HCT116 (cell line): Measurements from ENCODE around the gene COL5A1. TPM values are rescaled to one million over a fixed set of nuclear protein-coding genes. Genes with fewer than 3 reads are reported as not detected.

Experiments
- ATAC-seq: fragments of 200-7000 bp; cut with Tn5 transposase; 2 replicates; pipeline ENCODE4 v1.9.1; 2020; ENCODE audit warnings: mild to moderate bottlenecking, moderate library complexity
- BruUV-seq: library from RNA; stranded (reverse); fragments of 400-500 nt; replicated peaks from 2 replicates; lab custom pipeline; 2021; lab: Mats Ljungman, UMichigan
- CTCF ChIA-PET: fragments of 300-600 bp; sonication (Branson Sonifier 250); formaldehyde crosslinking; loops from one replicate; lab custom pipeline; 2021; ENCODE audit warnings: antibody characterized with exemption; lab: Charles Lee
- POLR2A ChIA-PET: fragments of 300-600, 350-600 bp; sonication (Branson Sonifier 250); formaldehyde crosslinking; loops from one replicate; lab custom pipeline; 2021; ENCODE audit warnings: antibody characterized with exemption; lab: Charles Lee
- RAD21 ChIA-PET, 2 experiments: fragments of 300-600 bp; sonication (Branson Sonifier 250); formaldehyde crosslinking; loops; one replicate each; lab custom pipeline; 2023; ENCODE audit warnings: low total read pairs in 2 of 2; ENCODE audit not compliant: uncharacterized antibody in 2 of 2, unreplicated experiment in 2 of 2, low non-redundant PET in 1 of 2; lab: Charles Lee
- DNase-seq: peaks from one replicate; pipeline ENCODE4 v3.0.0-alpha.2; 2010; ENCODE audit warnings: low read depth, low spot score
- H2AFZ ChIP-seq: fragments of 200-600 bp; shearing (Covaris generic), sonication (generic); 2 replicates; pipeline ENCODE4 v1.6.1; 2017; ENCODE audit warnings: low read depth, mixed run types, mixed read lengths, antibody characterized with exemption, low read length; ENCODE audit not compliant: poor library complexity, severe bottlenecking
- H3K27ac ChIP-seq: 2 replicates; pipeline ENCODE4 v1.5.1; 2012; ENCODE audit warnings: low read depth, low read length
- H3K27me3 ChIP-seq: fragments of 200-600 bp; sonication (generic); 2 replicates; pipeline ENCODE4 v1.6.1; 2016; ENCODE audit warnings: mixed run types, low read length, mixed read lengths; ENCODE audit not compliant: insufficient read depth
- H3K36me3 ChIP-seq, 2 experiments: fragments of 200-500 bp in 1 of 2; fragments of 200-600 bp in 1 of 2; sonication (Bioruptor generic) in 1 of 2; sonication (generic) in 1 of 2; 2 replicates each; pipeline versions ENCODE4 v1.5.1 to v1.6.1; 2014 to 2016; ENCODE audit warnings: low read length in 2 of 2, inconsistent platforms in 1 of 2, mixed read lengths in 1 of 2, mixed run types in 1 of 2; ENCODE audit not compliant: insufficient read depth in 2 of 2, control insufficient read depth in 1 of 2
- H3K4me1 ChIP-seq, 2 experiments: fragments of 200-600 bp in 1 of 2; sonication (generic) in 1 of 2; 2 replicates each; pipeline versions ENCODE4 v1.5.1 to v1.6.1; 2012 to 2017; ENCODE audit warnings: low read length in 2 of 2, inconsistent platforms in 1 of 2, mild to moderate bottlenecking in 1 of 2, mixed read lengths in 1 of 2, mixed run types in 1 of 2, moderate library complexity in 1 of 2; ENCODE audit not compliant: insufficient read depth in 2 of 2, control insufficient read depth in 1 of 2
- H3K4me2 ChIP-seq: fragments of 200-600 bp; sonication (generic); 2 replicates; pipeline ENCODE4 v1.6.1; 2017; ENCODE audit warnings: mixed run types, low read length, mixed read lengths
- H3K4me3 ChIP-seq, 2 experiments: fragments of 200-600 bp in 1 of 2; sonication (generic) in 1 of 2; replicated peaks in 1 of 2; 2 replicates each; pipeline ENCODE4 v1.5.1; 2011 to 2016; ENCODE audit warnings: low read length in 2 of 2, control low read depth in 1 of 2, low read depth in 1 of 2, mild to moderate bottlenecking in 1 of 2, mixed read lengths in 1 of 2, mixed run types in 1 of 2
- H3K79me2 ChIP-seq: fragments of 200-600 bp; sonication (generic); 2 replicates; pipeline ENCODE4 v1.6.1; 2017; ENCODE audit warnings: mild to moderate bottlenecking, mixed run types, low read length, moderate library complexity, mixed read lengths; ENCODE audit not compliant: insufficient read depth
- H3K9ac ChIP-seq: fragments of 200-600 bp; sonication (generic); 2 replicates; pipeline ENCODE4 v1.6.1; 2016; ENCODE audit warnings: low read length, mixed read lengths
- H3K9me2 ChIP-seq: fragments of 200-600 bp; sonication (generic), shearing (Covaris generic); 2 replicates; pipeline ENCODE4 v1.6.1; 2017; ENCODE audit warnings: mixed run types, mild to moderate bottlenecking, moderate library complexity; ENCODE audit not compliant: insufficient read depth
- H3K9me3 ChIP-seq, 2 experiments: fragments of 200-500 bp in 1 of 2; fragments of 200-600 bp in 1 of 2; sonication (Bioruptor generic) in 1 of 2; sonication (generic) in 1 of 2; 2 replicates each; pipeline ENCODE4 v1.6.1; 2014 to 2017; ENCODE audit warnings: low read length in 2 of 2, mixed read lengths in 2 of 2, inconsistent platforms in 1 of 2, low read depth in 1 of 2, mild to moderate bottlenecking in 1 of 2, mixed run types in 1 of 2, moderate library complexity in 1 of 2; ENCODE audit not compliant: control insufficient read depth in 1 of 2, insufficient read depth in 1 of 2
- H4K20me1 ChIP-seq: fragments of 200-600 bp; sonication (generic), shearing (Covaris generic); 2 replicates; pipeline ENCODE4 v1.6.1; 2017; ENCODE audit warnings: mixed run types, mild to moderate bottlenecking, moderate library complexity; ENCODE audit not compliant: insufficient read depth
- CEBPB ChIP-seq: IDR thresholded peaks from 2 replicates; pipeline ENCODE4 v1.6.1; 2012; ENCODE audit warnings: low read depth
- EZH2 ChIP-seq: fragments of 200-600 bp; sonication (generic); IDR thresholded peaks from 2 replicates; pipeline ENCODE4 v1.6.1; 2017; ENCODE audit warnings: antibody characterized with exemption, mixed run types
- EZH2phosphoT487 ChIP-seq: fragments of 200-600 bp; IDR thresholded peaks from 2 replicates; pipeline ENCODE4 v1.6.1; 2018; ENCODE audit warnings: antibody characterized with exemption, borderline replicate concordance
- FOSL1 ChIP-seq: IDR thresholded peaks from 2 replicates; pipeline ENCODE4 v1.6.1; 2012; ENCODE audit warnings: low read depth
- POLR2A ChIP-seq: IDR thresholded peaks from 2 replicates; pipeline ENCODE4 v1.7.0; 2011; ENCODE audit warnings: borderline replicate concordance; ENCODE audit not compliant: insufficient read depth, insufficient read length; ENCODE audit errors: extremely low read depth
- POLR2AphosphoS5 ChIP-seq: IDR thresholded peaks from 2 replicates; pipeline ENCODE4 v1.6.1; 2011; ENCODE audit warnings: mild to moderate bottlenecking, low read depth, low read length, moderate library complexity
- SIN3A ChIP-seq: IDR thresholded peaks from 2 replicates; pipeline ENCODE4 v1.6.1; 2012; ENCODE audit warnings: low read depth
- SP1 ChIP-seq: IDR thresholded peaks from 2 replicates; pipeline ENCODE4 v1.6.1; 2012; ENCODE audit warnings: low read depth
- ZFX ChIP-seq: fragments of 450-650 bp; IDR thresholded peaks from 2 replicates; pipeline ENCODE4 v1.6.1; 2017
- intact Hi-C: fragments of 100-400 bp; cut with micrococcal nuclease; formaldehyde crosslinking; loops from 2 replicates; pipeline ENCODE4 v1.10.0; 2022
- total RNA-seq: library from RNA; stranded (reverse); gene quantifications from one replicate; pipeline ENCODE4 v1.2.1, GENCODE V29; 2021; ENCODE audit not compliant: unreplicated experiment
- TF ChIP-seq, protein P1 (sequence below): IDR thresholded peaks from 2 replicates; pipeline ENCODE4 v1.6.1; 2012

Gene COL5A1
- total RNA-seq, 1 experiment from 2014 or later: 0.30 TPM

DNA sequence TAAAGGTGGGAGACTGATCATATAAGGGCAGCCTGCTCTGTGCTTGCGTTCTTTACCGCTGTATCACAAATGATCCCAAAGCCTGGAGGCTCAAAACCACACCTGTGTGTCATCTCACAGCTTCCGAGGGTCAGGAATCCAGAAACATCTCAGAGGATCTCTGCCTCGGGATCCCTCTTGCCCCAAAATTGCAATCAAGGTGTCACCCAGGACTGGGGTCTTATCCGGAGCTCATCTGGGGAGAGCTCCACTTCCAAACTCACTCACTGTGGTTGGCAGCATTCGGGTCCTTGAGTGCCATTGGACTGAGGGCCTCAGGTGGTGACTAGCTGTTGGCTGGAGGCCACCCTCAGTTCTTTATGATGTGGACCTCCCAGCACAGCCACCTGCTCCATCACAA, 212.3 kb downstream of the COL5A1 start (continued):
- TF ChIP-seq POLR2AphosphoS5: no peak

DNA sequence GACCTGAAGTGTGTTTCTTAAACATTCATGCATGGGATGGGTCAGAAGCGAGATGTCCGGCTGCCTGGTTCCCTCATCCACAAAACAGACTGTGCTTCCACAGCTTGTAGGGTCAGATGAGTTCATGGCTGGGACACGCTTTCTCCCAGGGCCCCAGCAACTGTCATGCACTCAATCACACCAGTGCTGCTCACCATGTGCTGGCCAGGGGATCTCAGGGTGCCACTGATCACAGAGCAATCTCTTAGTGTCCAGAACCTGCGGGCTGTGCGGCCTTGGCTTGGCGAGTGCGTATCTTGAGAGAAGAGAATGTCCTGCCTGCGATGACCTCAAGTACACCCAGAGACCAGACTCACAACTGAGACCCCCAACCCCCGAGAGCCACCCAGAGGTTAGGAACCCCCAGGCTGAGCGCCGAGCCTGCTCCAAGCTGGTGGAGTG, 213.0 kb downstream of the COL5A1 start:
- POLR2A ChIA-PET: no interaction called here
- intact Hi-C loops: no loop called here
- H2AFZ ChIP-seq: no peak overlapping the region
- H3K9me2 ChIP-seq: no peaks in the 10 kb centered on the region
- ATAC-seq (no peak), DNase-seq (no peak)
- H3K27me3 ChIP-seq: peaks cover 26% of the 10 kb centered on the region
- H3K27ac ChIP-seq: no peak overlapping the region
- CTCF ChIA-PET: no interaction called here
- no peaks in the 10 kb centered on the region for H4K20me1 ChIP-seq
- H3K9ac ChIP-seq: no peak overlapping the region
- no peaks in the 10 kb centered on the region for H3K36me3 ChIP-seq
- H3K4me1 ChIP-seq: peaks cover 9 to 11% of the 10 kb centered on the region in 2 experiments
- H3K4me3 ChIP-seq: no peak overlapping the region
- H3K4me2 ChIP-seq: no peak overlapping the region
- peaks cover 0 to 3% of the 10 kb centered on the region in 2 experiments; a peak in 1 of 4 replicates for H3K9me3 ChIP-seq
- RAD21 ChIA-PET: no interaction called here
- TF ChIP-seq POLR2A: no peak
- TF ChIP-seq SIN3A: no peak
- no peak for TF ChIP-seq ZFX
- TF ChIP-seq SP1: no peak
- no peak for TF ChIP-seq FOSL1
- no peaks in the 10 kb centered on the region for H3K79me2 ChIP-seq
- BruUV-seq: no TSS peak

DNA sequence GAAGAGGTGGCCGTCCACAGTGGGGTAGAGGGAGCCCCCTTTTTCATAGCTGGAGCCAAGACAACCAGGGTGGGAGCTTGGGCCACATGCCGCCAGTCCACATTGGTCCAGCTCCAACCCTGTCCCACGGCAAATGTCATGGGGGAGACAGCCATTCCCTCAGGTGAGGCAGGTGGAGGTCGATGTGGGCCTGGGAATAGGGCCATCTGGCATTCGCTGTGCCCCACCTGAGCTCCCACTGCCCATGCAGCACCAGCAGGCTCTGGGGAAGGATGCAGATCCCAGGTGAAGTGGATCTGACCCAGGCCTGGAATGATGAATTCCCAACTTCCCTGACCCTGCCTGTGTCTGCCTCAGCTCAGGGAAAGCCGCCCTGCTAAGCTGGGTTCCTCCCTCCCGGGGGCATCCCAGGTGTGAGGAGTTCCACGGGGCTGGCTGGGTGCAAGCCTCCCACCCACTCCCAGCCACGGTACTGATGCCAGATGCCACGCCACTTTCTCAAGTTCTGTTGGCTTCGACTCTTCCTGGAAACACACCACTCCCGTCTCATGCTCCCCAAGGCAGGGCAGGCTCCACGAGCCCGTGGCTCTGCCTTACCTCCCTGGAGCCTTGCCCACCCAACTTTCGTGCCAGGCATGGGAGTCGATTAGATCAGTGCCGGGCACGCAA, 213.8 kb downstream of the COL5A1 start:
- ChIA-PET RAD21 (no interaction called here), POLR2A (no interaction called here), CTCF (no interaction called here)
- no peak overlapping the region for H2AFZ ChIP-seq
- intact Hi-C loops: no loop called here
- no peak for ATAC-seq
- H4K20me1 ChIP-seq: no peaks in the 10 kb centered on the region
- BruUV-seq: no TSS peak
- no peaks in the 10 kb centered on the region for H3K36me3 ChIP-seq
- peaks cover 9 to 11% of the 10 kb centered on the region in 2 experiments for H3K4me1 ChIP-seq
- no peak overlapping the region for H3K4me2 ChIP-seq
- H3K4me3 ChIP-seq: no peak overlapping the region
- H3K9me2 ChIP-seq: no peaks in the 10 kb centered on the region
- H3K27ac ChIP-seq: no peak overlapping the region
- peaks cover 26% of the 10 kb centered on the region for H3K27me3 ChIP-seq
- H3K9me3 ChIP-seq: peaks cover 0 to 3% of the 10 kb centered on the region in 2 experiments; a peak in 1 of 4 replicates
- no peak overlapping the region for H3K9ac ChIP-seq
- DNase-seq: no peak
- no peak for TF ChIP-seq EZH2
- TF ChIP-seq POLR2AphosphoS5: no peak
- TF ChIP-seq EZH2phosphoT487: no peak
- TF ChIP-seq SP1: no peak
- TF ChIP-seq CEBPB: no peak
- TF ChIP-seq, protein P1, sequence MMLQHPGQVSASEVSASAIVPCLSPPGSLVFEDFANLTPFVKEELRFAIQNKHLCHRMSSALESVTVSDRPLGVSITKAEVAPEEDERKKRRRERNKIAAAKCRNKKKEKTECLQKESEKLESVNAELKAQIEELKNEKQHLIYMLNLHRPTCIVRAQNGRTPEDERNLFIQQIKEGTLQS: no peak
- no peak for TF ChIP-seq ZFX
- H3K79me2 ChIP-seq: no peaks in the 10 kb centered on the region
